Right atrium auricular region (tissue), 2 donors: ENCODE results near the gene RPS21. TPM values are rescaled to one million over a fixed set of nuclear protein-coding genes. Genes with fewer than 3 reads are reported as not detected.

ENCODE experiments used
- DNase-seq: peaks from one replicate; pipeline ENCODE4 v3.0.0-alpha.2; 2019; ENCODE audit warnings: low spot score
- H3K27ac ChIP-seq, 2 donors: fragments of 200-600 bp; sonication (generic); 1 replicate in 1 of 2; 2 replicates in 1 of 2; pipeline ENCODE4 v1.5.1; 2016 to 2019
- H3K27me3 ChIP-seq, 2 donors: fragments of 200-600 bp; sonication (generic); one replicate each; pipeline versions ENCODE4 v1.5.1 to v1.6.0; 2017 to 2019
- H3K36me3 ChIP-seq: fragments of 200-600 bp; sonication (generic); one replicate; pipeline ENCODE4 v1.5.1; 2016
- H3K4me1 ChIP-seq, 2 donors: fragments of 200-600 bp; sonication (generic); one replicate each; pipeline versions ENCODE4 v1.5.1 to v1.6.0; 2017 to 2019
- H3K4me3 ChIP-seq, 2 donors: fragments of 200-600 bp; sonication (generic); 1 replicate in 1 of 2; 2 replicates in 1 of 2; pipeline ENCODE4 v1.5.1; 2017 to 2019; ENCODE audit warnings: mild to moderate bottlenecking in 1 of 2, moderate library complexity in 1 of 2
- H3K9me3 ChIP-seq, 2 donors: fragments of 200-600 bp; sonication (generic); one replicate each; pipeline ENCODE4 v1.5.1; 2019
- total RNA-seq, 2 donors: library from RNA; depleted of rRNA; stranded (reverse); fragments of >200 nt; gene quantifications; one replicate each; pipeline ENCODE4 v1.1.0, GENCODE V29; 2016
- TF ChIP-seq, protein P1 (sequence below), 2 donors: fragments of 200-600 bp; sonication (generic); IDR thresholded peaks; one replicate each; pipeline ENCODE4 v1.5.1; 2019; ENCODE audit warnings: antibody characterized with exemption in 2 of 2

Gene RPS21
- total RNA-seq, 2 donors from 2014 or later: 1,510 to 1,937 TPM

DNA sequence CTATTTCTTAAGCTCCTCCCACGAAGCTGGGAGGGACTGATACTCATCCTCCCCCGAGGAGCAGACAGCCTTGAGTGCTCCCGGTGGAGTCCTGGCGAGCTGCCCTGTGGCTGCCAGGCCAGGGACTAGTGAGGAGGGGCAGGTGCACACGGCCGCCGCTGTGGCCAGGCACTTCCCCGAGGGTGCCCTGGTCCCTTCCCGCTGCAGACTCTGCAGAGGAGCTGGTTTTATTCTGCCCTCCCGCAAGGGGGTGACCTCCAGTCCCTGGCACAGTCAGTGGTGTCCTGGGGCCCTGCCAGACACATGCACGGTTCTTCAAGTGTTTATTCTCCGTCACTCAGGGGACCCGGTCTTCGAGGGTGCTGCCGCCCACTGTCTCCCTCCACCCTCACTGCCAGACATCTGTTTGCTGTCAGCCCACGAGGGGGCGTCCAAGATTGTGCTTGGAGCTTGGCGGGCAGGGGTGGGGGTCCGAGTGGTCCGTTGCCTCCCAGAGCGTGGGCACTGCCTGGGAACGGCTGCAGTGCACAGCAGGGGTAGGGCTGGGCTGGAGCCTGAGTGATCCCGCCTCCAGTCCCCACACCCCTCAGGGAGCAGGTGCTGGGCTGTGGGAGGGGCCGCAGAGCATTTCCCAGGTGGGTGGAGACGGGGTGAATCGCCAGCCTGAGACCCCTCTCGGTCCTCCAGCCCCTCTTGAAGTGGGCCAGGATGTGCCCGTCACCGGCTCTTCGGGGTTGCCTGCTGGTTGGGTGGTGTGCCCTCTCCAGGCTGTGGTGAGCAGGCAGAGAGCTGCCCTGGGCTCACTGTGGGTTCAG lies 23.2 kb downstream of the RPS21 start:
- Histone ChIP-seq H3K36me3 (no peaks in the 10 kb centered on the region), H3K9me3 (no peaks in the 10 kb centered on the region), H3K27me3 (no peaks in the 10 kb centered on the region), H3K4me1 (peaks cover 0 to 34% of the 10 kb centered on the region in 2 donors), H3K27ac (no peak overlapping the region), H3K4me3 (no peak overlapping the region)
- TF ChIP-seq, protein P1, sequence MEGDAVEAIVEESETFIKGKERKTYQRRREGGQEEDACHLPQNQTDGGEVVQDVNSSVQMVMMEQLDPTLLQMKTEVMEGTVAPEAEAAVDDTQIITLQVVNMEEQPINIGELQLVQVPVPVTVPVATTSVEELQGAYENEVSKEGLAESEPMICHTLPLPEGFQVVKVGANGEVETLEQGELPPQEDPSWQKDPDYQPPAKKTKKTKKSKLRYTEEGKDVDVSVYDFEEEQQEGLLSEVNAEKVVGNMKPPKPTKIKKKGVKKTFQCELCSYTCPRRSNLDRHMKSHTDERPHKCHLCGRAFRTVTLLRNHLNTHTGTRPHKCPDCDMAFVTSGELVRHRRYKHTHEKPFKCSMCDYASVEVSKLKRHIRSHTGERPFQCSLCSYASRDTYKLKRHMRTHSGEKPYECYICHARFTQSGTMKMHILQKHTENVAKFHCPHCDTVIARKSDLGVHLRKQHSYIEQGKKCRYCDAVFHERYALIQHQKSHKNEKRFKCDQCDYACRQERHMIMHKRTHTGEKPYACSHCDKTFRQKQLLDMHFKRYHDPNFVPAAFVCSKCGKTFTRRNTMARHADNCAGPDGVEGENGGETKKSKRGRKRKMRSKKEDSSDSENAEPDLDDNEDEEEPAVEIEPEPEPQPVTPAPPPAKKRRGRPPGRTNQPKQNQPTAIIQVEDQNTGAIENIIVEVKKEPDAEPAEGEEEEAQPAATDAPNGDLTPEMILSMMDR (IDR thresholded peaks at IDR 0.05): peak; percentile 36 to 73
- no peak for DNase-seq

DNA sequence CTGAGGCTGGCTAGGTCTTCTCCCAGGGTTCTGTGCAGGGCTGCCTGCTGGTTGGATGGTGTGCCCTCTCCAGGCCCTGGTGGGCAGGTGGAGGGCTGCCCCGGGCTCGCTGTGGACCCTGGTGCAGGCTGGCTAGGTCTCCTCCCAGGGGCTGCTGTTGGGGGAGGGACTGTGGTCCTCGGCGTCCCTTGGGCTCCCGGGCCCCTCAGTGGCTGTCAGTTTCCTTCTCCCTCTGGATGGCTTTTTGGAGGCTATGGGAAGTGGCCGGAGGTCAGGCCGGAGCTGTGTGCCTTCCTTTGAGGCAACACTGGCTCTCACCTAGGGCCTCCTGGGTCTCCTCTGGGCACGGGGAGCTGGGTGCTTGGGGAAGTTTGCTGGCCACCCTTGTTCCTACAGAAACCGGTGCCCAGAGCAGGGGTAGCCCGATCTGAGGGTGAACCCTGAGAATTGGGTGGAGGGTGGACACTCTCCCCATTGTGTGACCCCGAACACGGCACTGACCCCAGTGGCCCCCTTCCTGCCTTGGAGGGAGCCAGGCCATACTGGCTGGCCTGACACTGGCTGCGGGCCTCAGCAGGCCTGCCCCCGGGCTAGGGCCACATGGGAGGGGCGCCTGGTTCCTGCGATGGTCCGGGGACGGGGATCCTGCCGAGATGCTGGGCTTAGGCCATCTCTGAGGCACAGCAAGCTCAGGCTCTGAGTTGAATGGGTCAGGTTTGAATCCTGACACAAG lies 24.0 kb downstream of the RPS21 start:
- Histone ChIP-seq H3K27ac (no peak overlapping the region), H3K4me1 (peaks cover 0 to 27% of the 10 kb centered on the region in 2 donors), H3K9me3 (no peaks in the 10 kb centered on the region), H3K36me3 (no peaks in the 10 kb centered on the region), H3K27me3 (no peaks in the 10 kb centered on the region), H3K4me3 (no peak overlapping the region)
- TF ChIP-seq, protein P1 (IDR thresholded peaks at IDR 0.05): no peak
- no peak for DNase-seq

DNA sequence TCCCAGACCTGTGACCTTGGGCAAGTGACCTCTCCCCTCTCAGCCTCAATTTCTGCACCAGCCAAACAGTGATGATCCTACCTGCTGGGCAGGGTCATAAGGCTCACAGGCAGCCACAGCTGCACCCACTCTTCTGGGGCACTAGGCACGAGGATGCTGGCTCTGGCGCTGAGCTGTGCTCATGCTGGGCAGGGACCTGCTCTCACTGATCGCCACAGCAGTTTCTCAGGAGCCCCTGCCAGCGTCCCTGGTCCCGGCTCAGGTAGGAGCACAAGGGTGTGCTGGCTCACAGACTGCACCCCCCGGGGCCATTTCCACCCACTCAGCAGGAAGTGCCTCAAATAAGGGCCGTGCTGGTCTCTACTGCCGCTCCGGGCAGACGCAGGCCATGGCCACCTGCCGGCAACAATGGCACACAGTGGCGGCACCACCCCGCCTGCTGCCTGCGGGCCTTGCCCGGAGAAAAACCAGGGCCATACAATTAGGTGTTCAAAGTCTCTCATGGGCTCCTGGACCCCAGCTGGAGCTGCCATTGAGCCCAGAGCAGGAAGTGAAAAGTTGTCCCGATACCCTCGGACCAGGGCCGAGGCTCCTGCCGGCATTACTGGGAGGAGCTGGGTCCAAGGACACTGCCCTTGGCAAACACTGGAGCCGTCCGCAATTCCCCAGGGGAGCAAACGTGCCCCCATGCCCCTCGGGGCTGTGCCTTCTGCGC lies 24.7 kb downstream of the RPS21 start:
- no peaks in the 10 kb centered on the region for H3K36me3 ChIP-seq
- TF ChIP-seq, protein P1 (IDR thresholded peaks at IDR 0.05): no peak
- DNase-seq: no peak
- H3K27me3 ChIP-seq: no peaks in the 10 kb centered on the region
- no peak overlapping the region for H3K4me3 ChIP-seq
- H3K27ac ChIP-seq: no peak overlapping the region
- H3K4me1 ChIP-seq: peaks cover 0 to 19% of the 10 kb centered on the region in 2 donors
- H3K9me3 ChIP-seq: no peaks in the 10 kb centered on the region

DNA sequence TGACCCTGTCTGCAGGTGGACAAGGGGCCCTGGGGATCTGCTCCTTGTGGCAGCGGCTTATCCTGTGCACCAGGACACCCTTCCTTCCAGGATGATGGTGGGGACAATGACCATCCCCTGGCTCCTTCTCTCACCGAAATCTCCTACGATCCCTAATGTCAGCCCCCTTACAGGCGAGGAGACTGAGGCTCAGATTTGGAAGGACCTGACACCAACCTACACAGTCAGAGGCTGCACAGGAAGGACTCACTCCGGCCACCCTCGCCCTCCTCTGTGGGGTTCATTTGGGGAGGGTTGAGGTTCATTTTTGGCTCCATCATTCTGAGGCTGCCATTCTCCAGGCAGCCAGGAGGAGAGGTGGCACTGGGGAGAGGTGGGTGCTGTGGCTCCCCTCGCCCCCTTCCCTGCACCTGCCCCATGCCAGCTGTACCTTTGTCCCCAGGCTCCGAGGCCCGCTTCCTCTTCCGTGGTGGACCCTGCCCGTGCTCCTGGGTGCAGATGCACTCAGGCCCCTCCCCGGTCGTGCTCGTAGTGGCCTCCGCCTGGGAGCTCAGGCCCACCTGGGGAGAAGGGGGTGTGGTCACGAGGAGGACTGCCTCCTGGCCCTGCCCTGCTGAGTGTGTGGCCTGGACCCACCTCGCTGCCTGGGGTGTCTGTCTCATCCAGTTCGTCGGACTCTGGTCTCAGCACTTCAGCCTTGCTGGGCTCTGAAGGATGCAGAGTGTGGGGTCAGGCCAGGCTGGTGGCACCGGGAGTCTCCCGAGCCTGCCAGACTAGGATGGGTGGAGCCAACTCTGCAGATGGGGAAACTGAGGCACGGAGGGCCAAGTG lies 25.5 kb downstream of the RPS21 start:
- no peaks in the 10 kb centered on the region for H3K27me3 ChIP-seq
- H3K27ac ChIP-seq: no peak overlapping the region
- H3K4me3 ChIP-seq: no peak overlapping the region
- peaks cover 0 to 17% of the 10 kb centered on the region in 2 donors for H3K4me1 ChIP-seq
- H3K9me3 ChIP-seq: no peaks in the 10 kb centered on the region
- TF ChIP-seq, protein P1 (IDR thresholded peaks at IDR 0.05): no peak
- DNase-seq: no peak
- H3K36me3 ChIP-seq: no peaks in the 10 kb centered on the region

DNA sequence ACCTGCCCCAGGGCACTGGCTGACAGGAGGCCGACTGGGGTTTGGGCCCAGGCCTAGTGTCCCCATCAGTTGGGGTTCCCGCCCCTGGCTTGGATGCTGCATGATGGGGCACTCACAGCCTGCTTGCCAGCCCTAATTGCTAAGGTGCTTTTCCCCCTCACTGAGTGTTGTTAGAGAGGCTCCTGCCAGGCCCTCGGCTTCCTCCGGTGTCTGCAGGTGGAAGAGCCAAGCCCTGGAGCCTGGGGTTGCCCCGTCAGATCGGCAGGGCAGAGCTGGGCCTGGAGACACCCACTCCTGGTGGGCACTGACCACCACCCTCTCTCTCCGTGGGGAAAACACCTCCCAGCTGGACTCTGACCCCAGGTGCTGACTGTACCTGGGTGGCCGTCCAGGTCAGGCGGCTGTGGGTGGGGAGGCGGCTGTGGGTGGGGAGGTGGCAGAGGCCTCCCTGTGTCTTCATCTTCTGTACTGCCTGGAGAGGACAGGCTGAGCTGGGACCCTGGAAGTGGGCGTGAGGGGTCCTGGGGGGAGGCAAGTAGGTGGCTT lies 26.2 kb downstream of the RPS21 start:
- no peak for DNase-seq
- no peak overlapping the region for H3K27ac ChIP-seq

More for the DNA sequence above, 26.2 kb downstream of the RPS21 start:
- Histone ChIP-seq H3K4me3 (no peak overlapping the region), H3K4me1 (peaks cover 0 to 11% of the 10 kb centered on the region in 2 donors), H3K9me3 (no peaks in the 10 kb centered on the region), H3K36me3 (no peaks in the 10 kb centered on the region), H3K27me3 (no peaks in the 10 kb centered on the region)
- TF ChIP-seq, protein P1 (IDR thresholded peaks at IDR 0.05): no peak
